GM19438 (cell line): ENCODE data around the gene ATP7B.
"Not testable (repeated sequence)": the region's sequence is repeated elsewhere in the genome, so short reads cannot be mapped to it uniquely, and the experiment has no call there.

Source experiments
- ATAC-seq: cut with Tn5 transposase; IDR thresholded peaks from one replicate; pipeline ENCODE4 v1.9.1; 2021; ENCODE audit warnings: low read depth; ENCODE audit not compliant: unreplicated experiment

ATP7B gene

DNA sequence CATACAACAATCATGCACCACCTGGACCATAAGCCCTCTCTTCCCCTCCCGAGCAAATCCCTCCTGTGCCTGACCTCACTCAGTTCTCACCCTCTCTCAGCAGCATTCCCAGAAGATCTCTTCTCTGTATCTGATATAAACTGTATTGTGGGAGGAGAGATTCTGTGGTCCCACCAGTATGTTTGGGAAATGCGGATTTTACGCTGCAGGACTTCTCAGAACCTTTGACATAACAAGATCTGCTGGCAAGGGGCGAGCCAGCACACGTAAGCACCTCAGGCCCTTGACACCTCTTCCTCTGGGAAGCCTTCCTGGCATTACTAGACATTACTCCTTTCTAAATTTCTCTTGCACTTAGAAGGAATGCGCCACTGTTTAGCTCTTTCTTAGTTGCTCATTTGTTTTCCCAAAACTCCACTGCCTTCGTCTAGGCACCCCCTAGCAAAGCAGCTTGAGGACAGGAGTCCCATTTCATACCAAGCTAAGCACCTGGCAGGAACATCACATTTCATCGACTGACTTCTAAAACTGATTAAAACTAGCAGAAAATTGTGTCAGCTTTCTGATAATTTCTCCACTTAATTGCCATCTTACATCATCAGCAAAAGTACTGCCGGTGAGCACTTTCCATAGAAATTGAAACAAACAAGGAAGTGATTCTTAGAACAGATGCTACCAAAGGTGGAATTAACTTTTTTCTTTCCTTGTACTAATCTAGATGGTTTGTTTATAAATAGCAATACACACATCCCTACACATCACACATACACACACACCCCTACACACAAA is 86.3 kb downstream of the ATP7B start:
- ATAC-seq: no peak

DNA sequence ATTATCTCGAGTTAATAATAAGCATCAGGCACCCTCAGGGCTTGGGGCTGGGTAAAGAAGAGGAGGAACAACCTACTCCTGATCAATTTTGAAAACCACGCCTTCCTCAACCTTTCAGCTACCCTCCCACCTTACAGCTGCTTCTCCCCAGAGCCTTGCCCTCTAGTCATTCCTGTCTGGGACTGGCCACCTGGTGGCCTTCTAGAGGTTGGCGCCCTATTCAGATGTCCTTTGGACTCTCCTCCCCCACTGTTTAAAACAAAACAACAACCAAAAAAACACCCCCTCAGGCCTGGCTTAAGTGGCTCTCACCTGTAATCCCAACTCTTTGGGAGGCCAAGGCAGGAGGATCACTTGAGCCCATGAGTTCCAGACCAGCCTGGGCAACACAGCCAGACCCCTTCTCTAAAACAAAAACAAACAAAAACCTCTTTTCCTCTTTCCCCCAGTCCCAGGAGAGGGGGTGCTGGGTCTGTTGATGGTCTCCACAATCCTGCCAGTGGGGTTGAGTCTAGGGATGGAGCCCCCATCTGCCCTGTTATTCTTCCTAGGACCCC is 87.2 kb downstream of the ATP7B start:
- ATAC-seq: no peak

DNA sequence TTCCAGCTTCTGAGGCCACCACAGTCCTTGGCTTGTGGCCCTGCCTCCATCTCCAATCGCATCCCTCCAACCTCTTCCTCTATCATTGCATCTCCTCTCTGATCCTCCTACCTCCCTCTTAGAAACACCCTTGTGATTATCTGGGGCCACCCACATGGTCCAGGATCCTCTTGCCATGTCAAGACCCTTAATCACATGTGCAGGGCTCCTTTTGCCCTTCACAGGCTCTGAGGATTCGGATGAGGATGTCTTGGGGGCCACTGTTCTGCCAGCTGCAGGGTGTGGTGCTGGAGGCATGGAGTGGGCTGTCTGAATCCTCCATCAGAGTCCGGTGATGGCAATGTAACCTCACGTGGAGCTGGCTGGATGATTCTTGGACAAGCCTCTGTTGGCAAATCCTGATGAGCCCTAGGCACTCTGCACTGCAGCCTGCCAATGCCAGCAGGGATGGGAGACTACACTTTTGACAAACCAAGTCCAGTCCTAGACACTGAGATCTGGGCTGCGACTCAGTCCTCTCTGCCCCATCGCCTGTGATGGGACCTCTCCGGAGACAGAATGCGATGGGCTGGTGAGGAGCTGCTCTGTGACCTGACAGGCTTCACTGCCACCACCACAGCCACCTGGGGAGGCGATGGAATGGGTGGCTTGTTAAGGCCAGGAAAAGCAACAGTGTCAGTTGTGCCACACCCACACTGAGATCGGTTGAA is 88.3 kb downstream of the ATP7B start:
- ATAC-seq: no peak

DNA sequence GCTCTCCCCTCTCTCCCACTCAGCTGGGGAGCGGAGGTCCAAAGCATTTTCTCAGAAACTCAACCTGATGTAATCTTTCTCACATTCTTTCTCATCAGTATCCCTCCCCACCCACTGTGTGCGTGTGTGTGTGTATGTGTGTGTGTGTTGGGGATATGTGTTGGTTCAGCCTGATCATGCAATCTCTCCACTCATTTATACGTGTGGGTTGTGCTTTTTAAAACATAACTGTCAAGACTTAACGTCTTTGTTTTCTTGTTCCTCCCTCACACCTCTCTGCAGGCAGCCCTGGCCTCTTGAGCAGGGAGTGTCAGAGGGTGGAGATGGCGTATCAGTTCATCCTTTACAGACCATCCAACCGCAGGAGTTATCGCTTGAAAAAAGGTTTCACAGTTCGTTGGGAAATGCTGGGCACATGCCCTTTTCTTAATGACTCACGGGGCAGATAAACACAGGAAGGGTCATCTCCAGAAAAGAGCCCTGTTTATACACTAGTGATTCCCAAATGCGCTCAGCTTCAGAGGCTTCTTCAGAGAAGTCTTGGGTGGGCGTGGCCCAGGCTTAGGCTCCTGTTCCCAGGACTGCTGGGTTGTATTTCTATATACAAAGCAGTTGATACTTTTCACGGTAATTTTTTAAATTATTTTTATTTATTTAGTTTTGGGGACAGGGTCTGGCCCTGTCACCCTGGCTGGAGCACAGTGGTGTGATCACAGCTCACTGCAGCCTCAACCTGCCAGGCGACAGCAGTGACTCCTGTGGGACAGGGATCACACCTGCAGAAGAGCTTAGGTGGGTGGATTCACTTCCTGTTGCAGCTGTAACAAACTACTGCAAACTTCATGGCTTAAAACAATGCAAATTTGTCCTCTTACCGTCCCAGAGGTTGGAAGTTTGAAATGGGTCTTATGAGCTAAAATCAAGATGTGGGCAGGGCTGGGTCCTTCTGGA is 89.2 kb downstream of the ATP7B start:
- no peak for ATAC-seq

DNA sequence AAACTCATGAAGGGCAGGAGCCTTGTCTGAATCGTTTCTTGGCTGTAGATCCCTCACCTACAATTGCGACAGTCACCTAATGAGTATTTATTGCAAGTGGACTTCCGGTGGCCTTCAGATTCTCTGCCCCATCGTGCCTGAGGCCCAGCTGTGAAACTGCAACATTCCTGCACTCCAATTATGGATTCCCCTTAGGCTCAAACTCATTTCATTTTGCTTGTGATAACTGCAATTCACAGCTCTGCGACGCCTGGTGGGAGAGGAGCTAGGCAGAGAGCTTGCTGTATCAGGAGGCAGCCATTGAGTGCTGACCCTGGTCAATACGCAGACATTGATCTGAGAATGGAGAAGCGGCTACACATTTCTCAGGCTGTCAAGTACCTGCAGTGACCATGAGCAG is 90.5 kb downstream of the ATP7B start:
- ATAC-seq: no peak

DNA sequence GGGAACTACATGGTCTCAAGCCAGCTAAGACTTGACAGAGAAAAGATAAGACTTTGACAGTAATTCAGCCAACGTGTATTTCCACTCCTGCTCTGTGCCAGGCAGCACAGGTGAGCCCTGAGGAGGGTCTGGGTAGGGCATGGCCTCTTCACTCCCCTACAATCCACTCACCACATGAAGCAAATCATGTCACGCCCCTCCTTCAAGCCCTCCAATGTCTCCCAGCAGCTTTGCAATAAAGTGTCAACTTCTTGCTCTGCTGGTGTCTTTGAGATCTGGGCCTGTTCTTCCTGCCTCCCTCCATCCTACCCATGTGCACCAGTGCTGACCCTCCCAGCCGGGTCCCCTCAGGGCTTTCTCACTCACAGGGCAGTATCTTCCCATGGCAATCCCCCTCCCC is 91.0 kb downstream of the ATP7B start:
- no peak for ATAC-seq

DNA sequence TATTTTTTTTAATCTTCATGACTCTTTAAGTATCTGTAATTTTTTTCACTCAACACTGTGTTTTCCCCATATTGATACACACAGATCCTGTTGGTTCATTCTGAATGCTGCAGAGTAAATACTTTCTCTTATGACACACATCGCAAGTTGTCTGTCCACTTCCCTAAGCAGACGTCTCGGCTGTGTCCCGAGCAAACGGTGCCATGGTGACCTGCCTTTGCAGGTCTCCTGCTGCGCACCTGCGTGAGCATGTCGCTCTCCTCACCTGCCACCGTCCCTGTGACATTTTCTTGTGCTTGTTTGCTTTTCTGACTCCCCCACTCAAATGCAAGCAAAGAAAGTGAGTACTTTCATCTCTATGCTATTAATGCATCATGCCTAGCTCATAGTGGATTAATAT is 91.7 kb downstream of the ATP7B start:
- no peak for ATAC-seq

DNA sequence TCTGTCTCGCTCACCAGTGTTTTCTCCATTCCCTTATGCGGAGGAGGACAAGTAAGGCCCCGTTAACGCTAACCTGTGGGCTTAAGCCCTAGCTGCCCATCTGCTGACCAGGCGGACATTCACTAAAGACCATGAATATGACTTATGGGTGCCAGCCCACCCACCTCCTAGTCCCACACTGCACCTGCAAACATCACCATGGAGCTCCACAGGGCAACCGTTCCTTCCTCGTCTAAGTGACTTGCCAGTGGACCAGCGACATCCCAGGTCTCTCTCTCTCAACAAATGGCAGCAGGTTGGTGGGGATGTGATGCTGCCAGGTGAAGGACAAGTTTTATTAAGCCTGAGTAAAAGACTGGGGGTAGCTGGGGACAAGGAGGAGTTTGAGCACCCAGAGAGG is 94.3 kb downstream of the ATP7B start:
- no peak for ATAC-seq

DNA sequence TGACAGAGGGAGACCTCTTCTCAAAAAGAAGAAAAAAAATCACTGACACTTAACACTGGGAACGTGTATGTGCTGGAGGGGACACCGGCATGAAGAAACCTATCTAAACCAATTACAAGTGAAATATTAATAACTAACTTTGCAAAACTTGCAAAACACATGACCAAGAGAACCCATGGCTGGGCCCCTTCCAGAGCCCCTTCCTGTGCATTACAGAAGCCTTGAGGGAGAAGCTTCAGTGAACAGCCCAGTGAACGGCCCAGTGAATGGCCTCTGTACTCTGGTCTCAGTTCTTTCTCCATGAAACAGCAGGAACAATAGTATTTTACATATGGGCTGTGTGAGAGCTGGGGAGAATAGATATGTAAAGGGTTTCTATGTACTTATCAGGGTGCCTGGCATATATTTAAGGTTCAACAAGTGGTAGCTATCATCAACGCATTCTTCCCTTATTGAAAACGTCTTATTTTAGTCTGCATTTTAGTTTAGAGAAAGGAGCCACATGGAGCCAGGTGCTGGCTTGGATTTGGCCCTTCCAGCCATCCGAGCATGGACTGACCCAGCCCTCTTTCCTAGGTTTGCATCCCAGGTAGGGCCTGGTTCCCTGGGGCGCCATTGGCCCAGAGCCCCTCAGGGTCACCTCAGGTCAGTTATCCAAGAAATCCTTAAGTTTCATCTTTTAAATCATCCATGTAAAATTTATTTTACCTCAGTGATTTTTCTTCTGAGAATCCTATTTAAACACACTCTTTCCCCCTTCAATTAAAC is 95.0 kb downstream of the ATP7B start:
- ATAC-seq: no peak

DNA sequence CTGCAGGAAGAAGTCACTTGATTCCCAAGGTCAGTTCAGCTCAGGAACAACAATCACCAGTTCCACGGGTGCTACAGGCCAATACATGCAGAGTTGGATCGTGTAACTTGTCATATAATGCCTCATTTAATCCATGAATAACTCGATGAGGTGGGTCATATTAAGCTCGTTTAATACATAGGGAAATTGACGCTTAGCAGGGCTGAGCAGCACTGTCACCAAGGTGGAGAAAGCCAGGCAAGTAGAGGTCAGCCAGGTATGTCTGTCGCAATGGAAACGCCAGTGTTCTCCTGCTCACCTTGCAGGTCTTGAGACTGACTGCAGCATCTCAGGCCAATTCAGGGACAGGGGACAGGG is 97.1 kb downstream of the ATP7B start:
- ATAC-seq: no peak

DNA sequence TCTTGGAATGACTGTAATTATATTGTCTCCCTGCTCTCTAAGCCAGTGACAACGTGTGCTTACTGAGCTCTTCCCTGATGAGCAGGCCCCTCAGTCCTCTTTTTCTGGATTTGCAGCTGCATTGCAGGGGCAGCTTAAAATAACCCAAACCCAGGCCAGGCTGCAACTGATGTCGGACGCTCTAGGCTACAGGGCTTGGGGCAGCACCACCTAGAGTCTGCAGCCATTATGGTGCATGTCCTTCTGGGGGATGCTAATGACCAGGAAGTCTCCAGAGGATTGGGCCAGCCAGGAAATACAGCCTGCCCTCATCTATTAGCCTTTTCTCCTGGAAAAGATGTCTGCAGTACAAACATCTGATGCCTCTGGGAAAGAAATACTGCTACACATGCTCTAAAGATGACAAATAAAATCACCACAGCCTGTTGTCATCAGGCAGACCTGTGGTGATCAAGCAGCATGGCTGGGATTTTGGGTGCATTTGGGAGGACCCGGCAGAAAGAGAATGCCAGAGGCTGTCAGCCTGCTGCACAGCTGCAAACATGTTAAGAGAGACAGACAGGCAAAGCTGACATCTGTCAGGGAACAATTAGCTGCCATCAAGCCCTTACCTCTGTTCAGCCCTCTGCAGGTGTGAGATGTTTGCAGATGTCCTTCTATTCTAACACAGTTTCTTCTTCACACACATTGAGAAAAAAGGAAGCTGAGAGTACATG is 97.7 kb downstream of the ATP7B start:
- no peak for ATAC-seq

DNA sequence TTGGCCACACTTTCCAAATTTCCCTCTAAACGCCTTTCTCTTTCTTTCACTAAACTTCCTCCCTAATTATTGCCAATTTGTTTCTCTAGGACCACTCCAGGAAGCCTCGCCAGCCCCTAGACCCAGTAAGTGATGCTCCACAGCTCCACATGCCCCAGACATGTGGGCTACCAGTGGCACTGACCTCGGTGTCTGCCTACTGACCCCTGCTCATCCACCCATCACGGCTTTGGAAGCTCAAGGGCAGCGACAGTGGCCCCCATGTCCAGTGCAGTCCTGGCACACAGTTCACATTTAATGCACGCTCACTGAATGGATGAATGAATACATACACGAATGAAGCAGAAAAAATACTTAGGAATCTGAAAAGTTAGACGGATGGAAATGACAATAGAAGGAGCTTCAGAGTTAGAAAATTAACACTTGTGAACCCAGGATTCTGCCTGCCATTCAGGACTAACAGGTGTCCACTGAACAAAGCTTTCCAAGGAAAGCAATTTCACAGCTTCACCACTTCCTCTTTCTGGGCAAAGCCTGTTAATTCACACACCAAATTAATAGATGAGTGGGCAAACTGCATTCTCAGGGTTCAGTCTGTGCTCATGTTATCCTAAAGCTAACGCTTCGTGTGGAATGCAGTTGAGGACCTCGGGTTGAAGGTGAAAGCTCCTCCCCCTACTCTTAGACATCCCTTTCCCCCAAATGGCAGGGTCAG is 98.6 kb downstream of the ATP7B start:
- no peak for ATAC-seq

DNA sequence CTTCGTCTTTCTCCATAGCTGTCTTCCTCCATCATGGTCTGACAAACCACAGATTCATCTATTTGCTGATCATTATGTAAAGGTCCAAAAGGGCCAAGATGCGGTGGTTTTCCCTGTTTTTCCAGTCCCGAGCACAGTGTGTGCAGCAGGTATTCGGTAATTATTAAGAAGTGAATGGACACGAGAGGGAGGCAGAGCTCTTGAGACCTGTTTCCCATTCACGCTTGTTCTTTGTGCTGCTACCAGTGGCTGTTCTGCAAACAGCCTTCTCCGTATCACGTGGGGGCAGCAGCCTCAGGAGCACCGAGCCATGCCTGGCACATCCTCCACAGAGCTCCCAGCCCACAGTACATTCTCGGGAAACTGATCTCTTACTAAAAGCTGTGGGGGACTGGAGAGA is 99.2 kb downstream of the ATP7B start:
- no peak for ATAC-seq

DNA sequence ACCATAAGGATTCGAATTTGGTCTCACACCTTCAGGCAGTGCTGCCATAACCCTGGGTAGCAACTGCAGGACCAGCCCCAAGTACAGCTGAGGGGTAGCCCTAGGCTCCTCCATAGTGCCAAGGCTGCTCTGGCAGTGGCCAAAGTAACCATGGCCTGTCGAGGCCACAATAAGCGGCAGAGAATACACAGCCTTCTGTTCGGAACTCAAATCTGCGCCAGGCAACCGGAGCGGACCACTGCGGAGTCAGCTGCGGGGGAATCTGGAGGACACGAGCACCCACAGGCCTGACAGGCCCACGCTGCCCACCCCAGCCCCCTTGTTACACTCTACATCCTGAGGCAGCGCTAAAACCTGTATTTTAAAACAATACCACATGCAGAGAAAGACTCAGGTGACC is 100.7 kb downstream of the ATP7B start:
- no peak for ATAC-seq

DNA sequence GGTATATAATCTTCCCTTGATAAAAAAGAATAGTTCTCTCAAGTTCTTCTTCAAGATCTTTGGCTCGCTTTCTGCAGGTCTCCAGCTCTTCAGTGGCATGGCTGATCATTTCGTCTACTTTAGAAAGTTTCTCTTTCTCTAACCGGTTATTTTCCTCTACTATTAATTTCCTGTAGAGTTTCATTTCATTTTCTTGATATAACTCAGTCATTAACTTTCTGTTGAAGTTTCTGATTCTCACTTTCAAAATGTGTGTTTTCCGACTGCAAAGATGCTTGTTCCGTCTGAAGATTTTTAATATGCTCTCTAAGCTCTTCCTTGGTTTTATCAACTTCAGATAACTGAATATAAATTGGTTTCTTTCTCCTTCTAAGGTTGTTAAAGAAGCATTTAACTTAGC is 102.0 kb downstream of the ATP7B start:
- ATAC-seq: not testable (repeated sequence)

DNA sequence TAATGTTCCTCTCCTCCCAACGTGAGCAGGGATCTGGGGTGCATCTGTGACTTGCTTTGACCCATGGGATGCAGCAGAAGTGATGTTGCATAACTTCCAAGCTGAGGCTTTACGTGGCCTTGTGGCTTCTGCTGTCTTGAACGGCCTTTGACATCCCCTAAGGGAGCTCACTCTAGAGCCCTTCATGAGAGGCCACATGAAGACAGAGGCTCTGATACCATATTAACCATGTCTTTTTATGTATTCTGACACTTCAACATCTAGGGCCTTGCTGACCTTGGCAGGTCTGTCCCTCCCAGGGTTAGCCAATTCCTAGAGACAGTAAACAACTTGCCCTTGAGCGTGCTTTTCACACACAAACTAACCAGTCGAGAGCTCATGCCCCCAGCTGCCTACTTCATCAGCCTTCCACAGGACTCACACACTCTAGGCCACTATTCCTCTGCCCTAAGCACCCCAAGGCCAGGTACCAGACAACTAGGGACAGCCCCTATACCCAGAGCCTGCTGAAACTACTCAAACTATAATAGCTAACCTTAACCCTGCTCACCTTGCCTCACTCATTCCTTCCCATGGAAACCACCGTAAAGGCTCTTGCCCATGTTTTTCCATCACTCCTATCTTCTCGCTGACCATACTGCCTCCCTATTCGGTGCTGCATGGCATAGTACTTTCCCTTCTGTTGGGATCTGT is 104.1 kb downstream of the ATP7B start:
- no peak for ATAC-seq

DNA sequence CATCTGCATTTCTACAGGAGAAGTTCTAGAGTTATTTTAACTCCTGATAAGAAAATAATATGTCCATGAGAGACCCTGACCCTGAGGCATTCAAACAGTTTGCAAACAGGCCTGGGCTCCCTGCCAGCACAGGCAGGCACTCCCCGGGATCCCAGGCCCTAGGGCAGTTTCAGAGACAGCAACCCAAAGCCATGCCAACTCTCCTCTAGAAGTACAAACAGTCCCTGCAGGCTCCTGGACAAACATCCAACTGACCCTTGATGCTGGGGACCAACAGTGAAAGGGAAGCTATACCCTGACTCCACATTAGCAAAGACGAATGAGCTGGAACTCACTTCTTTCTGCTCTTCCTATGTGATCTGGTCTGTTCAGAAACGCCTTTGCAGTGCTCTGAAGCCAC is 104.7 kb downstream of the ATP7B start:
- ATAC-seq: no peak

DNA sequence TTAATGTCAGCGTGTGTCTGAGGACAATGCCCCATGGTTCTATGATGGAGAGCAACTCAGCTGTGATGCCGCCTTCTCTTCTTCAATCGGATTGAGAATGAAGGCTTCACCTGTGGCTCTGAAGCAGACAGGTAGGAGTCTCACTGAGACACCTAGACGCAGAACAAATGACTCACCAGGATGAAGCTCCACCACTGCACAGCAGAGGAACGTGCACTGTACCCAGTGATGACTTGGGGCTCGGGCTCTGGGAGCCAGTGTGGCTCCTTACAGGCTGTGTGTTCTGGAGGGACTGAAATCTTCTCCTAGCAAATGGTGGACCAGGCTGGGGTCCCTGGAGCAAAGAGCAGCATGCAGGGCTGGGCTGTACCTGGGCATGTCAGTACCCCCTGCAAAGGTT is 105.5 kb downstream of the ATP7B start:
- ATAC-seq: no peak
